Transverse colon (tissue), 4 donors: Measurements from ENCODE around the gene ROBO1.

ENCODE experiments used
- CTCF ChIP-seq, 5 experiments: fragments of 200-600 bp in 3 of 5; fragments of 450-650 bp in 2 of 5; sonication (generic) in 3 of 5; IDR thresholded peaks; 1 replicate in 2 of 5; 2 replicates in 3 of 5; pipeline ENCODE4 v1.5.1; 2016 to 2017; ENCODE audit warnings: antibody characterized with exemption in 5 of 5, inconsistent platforms in 3 of 5, mild to moderate bottlenecking in 2 of 5, moderate library complexity in 1 of 5
- POLR2AphosphoS5 ChIP-seq, 3 donors: sonication (generic); formaldehyde crosslinking; IDR thresholded peaks; one replicate each; pipeline ENCODE4 v1.6.1; 2016; ENCODE audit warnings: antibody characterized with exemption in 3 of 3

- TF ChIP-seq CTCF (IDR thresholded peaks at IDR 0.05) (no peak), POLR2AphosphoS5 (IDR thresholded peaks at IDR 0.05) (no peak)
Observed at GRCh38 chr3:78820542-78820941, 947.3 kb downstream of the ROBO1 start.
